Right atrium auricular region (tissue), 2 donors: Measurements from ENCODE around the gene CAPNS1. TPM values are rescaled to one million over a fixed set of nuclear protein-coding genes. Genes with fewer than 3 reads are reported as not detected.

Experiments
- DNase-seq: peaks from one replicate; pipeline ENCODE4 v3.0.0-alpha.2; 2019; ENCODE audit warnings: low spot score
- H3K27ac ChIP-seq, 2 donors: fragments of 200-600 bp; sonication (generic); 1 replicate in 1 of 2; 2 replicates in 1 of 2; pipeline ENCODE4 v1.5.1; 2016 to 2019
- H3K27me3 ChIP-seq, 2 donors: fragments of 200-600 bp; sonication (generic); one replicate each; pipeline versions ENCODE4 v1.5.1 to v1.6.0; 2017 to 2019
- H3K36me3 ChIP-seq: fragments of 200-600 bp; sonication (generic); one replicate; pipeline ENCODE4 v1.5.1; 2016
- H3K4me1 ChIP-seq, 2 donors: fragments of 200-600 bp; sonication (generic); one replicate each; pipeline versions ENCODE4 v1.5.1 to v1.6.0; 2017 to 2019
- H3K4me3 ChIP-seq, 2 donors: fragments of 200-600 bp; sonication (generic); 1 replicate in 1 of 2; 2 replicates in 1 of 2; pipeline ENCODE4 v1.5.1; 2017 to 2019; ENCODE audit warnings: mild to moderate bottlenecking in 1 of 2, moderate library complexity in 1 of 2
- H3K9me3 ChIP-seq, 2 donors: fragments of 200-600 bp; sonication (generic); one replicate each; pipeline ENCODE4 v1.5.1; 2019
- total RNA-seq, 2 donors: library from RNA; depleted of rRNA; stranded (reverse); fragments of >200 nt; gene quantifications; one replicate each; pipeline ENCODE4 v1.1.0, GENCODE V29; 2016
- TF ChIP-seq, protein P1 (sequence below), 2 donors: fragments of 200-600 bp; sonication (generic); IDR thresholded peaks; one replicate each; pipeline ENCODE4 v1.5.1; 2019; ENCODE audit warnings: antibody characterized with exemption in 2 of 2

The CAPNS1 gene
- total RNA-seq, 2 donors from 2014 or later, result 222 to 238 TPM

DNA sequence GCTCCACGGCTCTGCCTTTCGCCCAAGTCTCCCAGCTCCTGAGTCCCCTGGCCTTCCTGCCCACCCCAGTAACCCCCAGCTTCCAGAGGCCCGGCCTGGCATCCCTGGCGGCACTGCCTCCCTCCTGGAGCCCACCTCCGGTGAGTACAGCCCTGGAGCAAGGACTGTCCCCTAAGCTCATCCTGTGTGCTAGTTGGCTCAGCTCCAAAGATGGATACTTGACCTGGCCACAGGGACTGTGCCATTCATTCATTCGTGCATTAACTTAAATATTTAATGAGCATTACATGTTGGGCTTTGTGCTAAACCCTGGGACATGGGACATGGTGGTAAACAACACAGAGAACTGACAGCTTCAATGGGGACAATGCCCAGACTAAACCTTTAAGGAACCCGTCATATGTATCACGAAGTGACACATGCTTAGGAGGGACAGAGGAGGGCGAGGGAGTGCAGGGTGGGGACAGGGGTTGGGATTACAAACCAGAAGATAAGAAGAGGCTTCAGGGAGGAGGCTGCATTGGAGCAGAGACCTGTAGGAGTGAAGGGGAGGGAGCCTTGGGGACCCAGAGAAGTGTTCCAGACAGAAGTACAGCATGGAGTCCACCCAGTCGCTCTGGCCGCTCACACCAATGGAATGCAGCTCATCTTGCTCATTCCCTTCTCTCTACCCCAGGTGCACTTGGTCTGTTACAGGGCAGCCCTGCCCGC, 35.9 kb upstream of the CAPNS1 start:
- TF ChIP-seq, protein P1, sequence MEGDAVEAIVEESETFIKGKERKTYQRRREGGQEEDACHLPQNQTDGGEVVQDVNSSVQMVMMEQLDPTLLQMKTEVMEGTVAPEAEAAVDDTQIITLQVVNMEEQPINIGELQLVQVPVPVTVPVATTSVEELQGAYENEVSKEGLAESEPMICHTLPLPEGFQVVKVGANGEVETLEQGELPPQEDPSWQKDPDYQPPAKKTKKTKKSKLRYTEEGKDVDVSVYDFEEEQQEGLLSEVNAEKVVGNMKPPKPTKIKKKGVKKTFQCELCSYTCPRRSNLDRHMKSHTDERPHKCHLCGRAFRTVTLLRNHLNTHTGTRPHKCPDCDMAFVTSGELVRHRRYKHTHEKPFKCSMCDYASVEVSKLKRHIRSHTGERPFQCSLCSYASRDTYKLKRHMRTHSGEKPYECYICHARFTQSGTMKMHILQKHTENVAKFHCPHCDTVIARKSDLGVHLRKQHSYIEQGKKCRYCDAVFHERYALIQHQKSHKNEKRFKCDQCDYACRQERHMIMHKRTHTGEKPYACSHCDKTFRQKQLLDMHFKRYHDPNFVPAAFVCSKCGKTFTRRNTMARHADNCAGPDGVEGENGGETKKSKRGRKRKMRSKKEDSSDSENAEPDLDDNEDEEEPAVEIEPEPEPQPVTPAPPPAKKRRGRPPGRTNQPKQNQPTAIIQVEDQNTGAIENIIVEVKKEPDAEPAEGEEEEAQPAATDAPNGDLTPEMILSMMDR (IDR thresholded peaks at IDR 0.05), result no peak
- peaks cover 0 to 27% of the 10 kb centered on the region in 2 donors for H3K4me1 ChIP-seq

DNA sequence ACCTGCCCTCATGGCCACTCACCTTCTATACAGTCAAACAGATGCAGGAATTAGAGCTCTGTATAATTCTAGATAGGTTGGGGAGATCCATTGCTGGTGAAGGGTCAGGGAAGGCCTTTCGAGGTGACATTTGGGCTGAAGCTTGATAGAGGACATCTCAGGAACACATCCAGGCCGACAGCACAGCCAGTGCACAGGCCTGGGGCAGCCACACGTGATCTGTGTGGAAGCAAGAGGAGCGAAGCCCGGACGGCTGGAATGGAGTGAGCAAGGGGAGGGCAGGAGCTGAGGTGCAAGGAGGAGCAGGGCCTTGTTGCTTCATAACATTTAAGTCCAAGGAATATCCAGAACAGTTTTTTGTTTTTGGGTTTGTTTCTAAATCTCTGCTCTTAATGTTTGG, 33.4 kb upstream of the CAPNS1 start:
- H3K27ac ChIP-seq, result no peak overlapping the region
- H3K36me3 ChIP-seq, result no peaks in the 10 kb centered on the region
- TF ChIP-seq, protein P1 (IDR thresholded peaks at IDR 0.05), result no peak
- H3K9me3 ChIP-seq, result no peaks in the 10 kb centered on the region
- no peaks in the 10 kb centered on the region for H3K27me3 ChIP-seq
- no peak overlapping the region for H3K4me3 ChIP-seq
- no peak for DNase-seq
- peaks cover 0 to 7% of the 10 kb centered on the region in 2 donors for H3K4me1 ChIP-seq

More for the DNA sequence above, 35.9 kb upstream of the CAPNS1 start:
- DNase-seq, result no peak
- no peaks in the 10 kb centered on the region for H3K36me3 ChIP-seq
- H3K9me3 ChIP-seq, result no peaks in the 10 kb centered on the region
- no peak overlapping the region for H3K27ac ChIP-seq
- H3K4me3 ChIP-seq, result no peak overlapping the region
- H3K27me3 ChIP-seq, result no peaks in the 10 kb centered on the region

DNA sequence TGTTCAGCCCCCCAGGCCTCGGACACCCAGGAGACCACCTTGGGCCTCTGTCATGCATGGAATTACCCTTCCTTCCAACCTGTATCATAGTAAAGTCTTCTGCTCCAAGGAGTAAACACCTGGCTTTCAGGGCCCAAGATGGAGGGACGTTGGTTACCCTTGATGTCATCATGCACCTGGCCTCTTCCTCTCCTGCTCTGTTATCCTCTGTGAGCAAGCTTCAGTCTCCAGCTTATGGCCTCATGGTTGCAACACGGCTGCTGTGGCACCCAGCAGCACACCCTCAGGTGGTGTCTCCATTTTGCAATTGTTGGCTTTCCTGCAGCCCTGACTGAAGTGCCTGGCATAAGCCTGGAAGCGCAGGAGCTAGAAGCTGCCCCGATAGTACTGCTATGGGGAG, 32.9 kb upstream of the CAPNS1 start:
- Histone ChIP-seq H3K4me1 (peaks cover 0 to 1% of the 10 kb centered on the region in 2 donors), H3K4me3 (no peak overlapping the region), H3K9me3 (no peaks in the 10 kb centered on the region), H3K27me3 (no peaks in the 10 kb centered on the region), H3K27ac (no peak overlapping the region), H3K36me3 (no peaks in the 10 kb centered on the region)
- DNase-seq, result no peak
- TF ChIP-seq, protein P1 (IDR thresholded peaks at IDR 0.05), result no peak

DNA sequence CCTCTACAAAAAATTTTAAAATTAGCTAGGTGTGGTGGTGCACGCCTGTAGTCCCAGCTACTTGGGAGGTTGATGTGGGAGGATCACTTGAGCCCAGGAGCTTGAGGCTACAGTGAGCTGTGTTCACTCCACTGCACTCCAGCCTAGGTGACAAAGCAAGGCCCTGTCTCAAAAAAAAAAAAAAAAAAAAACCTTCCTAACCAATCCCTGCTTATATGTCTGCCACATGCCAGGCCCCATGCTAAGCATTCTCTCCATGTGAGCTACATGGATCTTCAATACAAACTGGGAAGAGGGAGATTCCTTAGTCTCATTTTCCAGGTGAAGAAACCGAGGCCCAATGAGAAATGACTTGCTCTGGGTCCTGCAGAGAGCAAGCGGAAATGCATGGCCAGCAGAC, 31.2 kb upstream of the CAPNS1 start:
- DNase-seq, result no peak
- H3K36me3 ChIP-seq, result peaks cover 16% of the 10 kb centered on the region

DNA sequence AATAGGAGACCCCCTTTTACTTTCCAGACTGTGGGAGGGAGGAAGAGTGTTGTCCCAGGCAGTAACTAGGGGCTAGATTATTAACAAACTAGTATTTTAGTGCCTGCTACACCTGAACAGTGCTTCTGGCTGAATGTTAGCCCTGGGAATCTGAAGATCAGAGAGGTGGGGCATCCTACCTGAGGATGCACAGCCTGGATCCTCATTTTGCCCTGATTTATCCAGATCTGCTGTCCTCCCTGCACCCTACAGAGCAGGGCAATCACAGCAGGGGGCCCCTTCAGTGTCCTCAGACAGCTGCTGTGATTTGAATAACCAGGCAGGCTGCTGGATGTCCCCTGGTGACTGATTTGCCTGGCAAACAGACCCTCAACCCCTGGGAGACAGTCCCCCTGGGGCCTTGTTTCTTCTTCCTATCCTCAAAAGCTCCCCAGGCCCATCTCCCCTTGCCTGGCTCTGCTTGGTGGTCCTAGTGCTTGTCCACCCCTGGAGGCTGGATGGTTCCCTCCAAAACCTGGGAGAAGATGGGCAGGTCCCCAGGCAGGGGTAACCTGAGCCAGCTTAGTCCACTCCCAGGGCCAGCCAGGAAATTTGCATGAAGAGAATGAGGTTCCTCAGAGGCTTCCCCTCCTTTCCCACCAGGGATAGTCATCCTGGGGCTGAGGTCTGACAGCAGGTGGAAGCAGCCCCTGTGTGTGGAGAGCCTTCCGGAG, 29.2 kb upstream of the CAPNS1 start, which contains the start of gene OVOL3:
OVOL3 (plus strand) TSS at position 657 of the 713 bp plus-strand sequence. CDS start 60 bp downstream, outside the sequence.
- Histone ChIP-seq H3K27ac (no peak within 1 kb of the TSS), H3K4me1 (peaks cover 0 to 11% of the 10 kb centered on the region in 2 donors), H3K9me3 (no peaks in the 10 kb centered on the region), H3K27me3 (no peaks in the 10 kb centered on the region), H3K4me3 (no peak within 1 kb of the TSS), H3K36me3 (peaks cover 16% of the 10 kb centered on the region)
- no peak for DNase-seq
- TF ChIP-seq, protein P1 (IDR thresholded peaks at IDR 0.05), result no peak

More for the DNA sequence above, 31.2 kb upstream of the CAPNS1 start:
- TF ChIP-seq, protein P1 (IDR thresholded peaks at IDR 0.05), result no peak
- Histone ChIP-seq H3K4me3 (no peak overlapping the region), H3K9me3 (no peaks in the 10 kb centered on the region), H3K27ac (no peak overlapping the region), H3K27me3 (no peaks in the 10 kb centered on the region), H3K4me1 (peaks cover 0 to 6% of the 10 kb centered on the region in 2 donors)
